ENCODE results near the gene ERBB4.

Gene ERBB4

GRCh38 chr2:211875488-211875887, 663.1 kb downstream of the ERBB4 start:
- no peaks in the 10 kb centered on the region for H3K36me3 ChIP-seq (ENCODE audit: control insufficient read depth, low read depth, low read length)
- H3K27ac ChIP-seq (ENCODE audit: low read length): no peak overlapping the region
- H3K9me3 ChIP-seq (ENCODE audit: control insufficient read depth, low read depth, low read length): no peaks in the 10 kb centered on the region
- H3K9ac ChIP-seq (ENCODE audit: low read length): no peak overlapping the region
- no peaks in the 10 kb centered on the region for H3K4me1 ChIP-seq (ENCODE audit: control insufficient read depth, low read depth, low read length)
- no peak overlapping the region for H3K4me3 ChIP-seq (ENCODE audit: low read length)
- H3K27me3 ChIP-seq (ENCODE audit: control insufficient read depth, insufficient read depth, low read length): no peaks in the 10 kb centered on the region

- Histone ChIP-seq H3K36me3 (ENCODE audit: control insufficient read depth, low read depth, low read length) (no peaks in the 10 kb centered on the region), H3K4me3 (ENCODE audit: low read length) (no peak overlapping the region), H3K9me3 (ENCODE audit: control insufficient read depth, low read depth, low read length) (no peaks in the 10 kb centered on the region), H3K27me3 (ENCODE audit: control insufficient read depth, insufficient read depth, low read length) (no peaks in the 10 kb centered on the region), H3K9ac (ENCODE audit: low read length) (no peak overlapping the region), H3K4me1 (ENCODE audit: control insufficient read depth, low read depth, low read length) (no peaks in the 10 kb centered on the region), H3K27ac (ENCODE audit: low read length) (no peak overlapping the region)
Measured at GRCh38 chr2:211868996-211869533, 669.5 kb downstream of the ERBB4 start.

- Histone ChIP-seq H3K9ac (ENCODE audit: low read length) (no peak overlapping the region), H3K36me3 (ENCODE audit: control insufficient read depth, low read depth, low read length) (no peaks in the 10 kb centered on the region), H3K27me3 (ENCODE audit: control insufficient read depth, insufficient read depth, low read length) (no peaks in the 10 kb centered on the region), H3K4me1 (ENCODE audit: control insufficient read depth, low read depth, low read length) (no peaks in the 10 kb centered on the region), H3K4me3 (ENCODE audit: low read length) (no peak overlapping the region), H3K9me3 (ENCODE audit: control insufficient read depth, low read depth, low read length) (no peaks in the 10 kb centered on the region), H3K27ac (ENCODE audit: low read length) (no peak overlapping the region)
Measured at GRCh38 chr2:211867845-211868451, 670.7 kb downstream of the ERBB4 start.

GRCh38 chr2:211864328-211864727, 674.3 kb downstream of the ERBB4 start:
- Histone ChIP-seq H3K4me1 (ENCODE audit: control insufficient read depth, low read depth, low read length) (no peaks in the 10 kb centered on the region), H3K27ac (ENCODE audit: low read length) (no peak overlapping the region), H3K9me3 (ENCODE audit: control insufficient read depth, low read depth, low read length) (no peaks in the 10 kb centered on the region), H3K27me3 (ENCODE audit: control insufficient read depth, insufficient read depth, low read length) (no peaks in the 10 kb centered on the region), H3K4me3 (ENCODE audit: low read length) (no peak overlapping the region), H3K36me3 (ENCODE audit: control insufficient read depth, low read depth, low read length) (no peaks in the 10 kb centered on the region), H3K9ac (ENCODE audit: low read length) (no peak overlapping the region)

- Histone ChIP-seq H3K9me3 (ENCODE audit: control insufficient read depth, low read depth, low read length) (no peaks in the 10 kb centered on the region), H3K9ac (ENCODE audit: low read length) (no peak overlapping the region), H3K36me3 (ENCODE audit: control insufficient read depth, low read depth, low read length) (no peaks in the 10 kb centered on the region), H3K4me3 (ENCODE audit: low read length) (no peak overlapping the region), H3K27me3 (ENCODE audit: control insufficient read depth, insufficient read depth, low read length) (no peaks in the 10 kb centered on the region), H3K4me1 (ENCODE audit: control insufficient read depth, low read depth, low read length) (no peaks in the 10 kb centered on the region), H3K27ac (ENCODE audit: low read length) (no peak overlapping the region)
Measured at GRCh38 chr2:211860224-211860623, 678.4 kb downstream of the ERBB4 start.

GRCh38 chr2:211854832-211855231, 683.8 kb downstream of the ERBB4 start:
- Histone ChIP-seq H3K9ac (ENCODE audit: low read length) (no peak overlapping the region), H3K4me1 (ENCODE audit: control insufficient read depth, low read depth, low read length) (no peaks in the 10 kb centered on the region), H3K36me3 (ENCODE audit: control insufficient read depth, low read depth, low read length) (no peaks in the 10 kb centered on the region), H3K9me3 (ENCODE audit: control insufficient read depth, low read depth, low read length) (no peaks in the 10 kb centered on the region), H3K4me3 (ENCODE audit: low read length) (no peak overlapping the region), H3K27ac (ENCODE audit: low read length) (no peak overlapping the region), H3K27me3 (ENCODE audit: control insufficient read depth, insufficient read depth, low read length) (no peaks in the 10 kb centered on the region)

GRCh38 chr2:211846714-211847113, 691.9 kb downstream of the ERBB4 start:
- H3K9ac ChIP-seq (ENCODE audit: low read length): no peak overlapping the region
- no peaks in the 10 kb centered on the region for H3K9me3 ChIP-seq (ENCODE audit: control insufficient read depth, low read depth, low read length)
- no peaks in the 10 kb centered on the region for H3K36me3 ChIP-seq (ENCODE audit: control insufficient read depth, low read depth, low read length)
- no peaks in the 10 kb centered on the region for H3K27me3 ChIP-seq (ENCODE audit: control insufficient read depth, insufficient read depth, low read length)
- H3K4me3 ChIP-seq (ENCODE audit: low read length): no peak overlapping the region
- no peaks in the 10 kb centered on the region for H3K4me1 ChIP-seq (ENCODE audit: control insufficient read depth, low read depth, low read length)
- no peak overlapping the region for H3K27ac ChIP-seq (ENCODE audit: low read length)

GRCh38 chr2:211846036-211846400, 692.6 kb downstream of the ERBB4 start:
- Histone ChIP-seq H3K9ac (ENCODE audit: low read length) (no peak overlapping the region), H3K36me3 (ENCODE audit: control insufficient read depth, low read depth, low read length) (no peaks in the 10 kb centered on the region), H3K4me1 (ENCODE audit: control insufficient read depth, low read depth, low read length) (no peaks in the 10 kb centered on the region), H3K27me3 (ENCODE audit: control insufficient read depth, insufficient read depth, low read length) (no peaks in the 10 kb centered on the region), H3K4me3 (ENCODE audit: low read length) (no peak overlapping the region), H3K9me3 (ENCODE audit: control insufficient read depth, low read depth, low read length) (no peaks in the 10 kb centered on the region), H3K27ac (ENCODE audit: low read length) (no peak overlapping the region)

- H3K36me3 ChIP-seq (ENCODE audit: control insufficient read depth, low read depth, low read length): no peaks in the 10 kb centered on the region
- no peak overlapping the region for H3K9ac ChIP-seq (ENCODE audit: low read length)
- H3K4me3 ChIP-seq (ENCODE audit: low read length): no peak overlapping the region
- no peak overlapping the region for H3K27ac ChIP-seq (ENCODE audit: low read length)
- H3K27me3 ChIP-seq (ENCODE audit: control insufficient read depth, insufficient read depth, low read length): no peaks in the 10 kb centered on the region
- H3K9me3 ChIP-seq (ENCODE audit: control insufficient read depth, low read depth, low read length): no peaks in the 10 kb centered on the region
- no peaks in the 10 kb centered on the region for H3K4me1 ChIP-seq (ENCODE audit: control insufficient read depth, low read depth, low read length)
Measured at GRCh38 chr2:211845338-211846035, 693.1 kb downstream of the ERBB4 start.

GRCh38 chr2:211837706-211838105, 700.9 kb downstream of the ERBB4 start:
- H3K27me3 ChIP-seq (ENCODE audit: control insufficient read depth, insufficient read depth, low read length): no peaks in the 10 kb centered on the region
- peaks cover 3% of the 10 kb centered on the region for H3K4me1 ChIP-seq (ENCODE audit: control insufficient read depth, low read depth, low read length)
- no peak overlapping the region for H3K9ac ChIP-seq (ENCODE audit: low read length)
- H3K36me3 ChIP-seq (ENCODE audit: control insufficient read depth, low read depth, low read length): no peaks in the 10 kb centered on the region
- H3K4me3 ChIP-seq (ENCODE audit: low read length): no peak overlapping the region
- H3K9me3 ChIP-seq (ENCODE audit: control insufficient read depth, low read depth, low read length): no peaks in the 10 kb centered on the region
- no peak overlapping the region for H3K27ac ChIP-seq (ENCODE audit: low read length)

GRCh38 chr2:211837206-211837605, 701.4 kb downstream of the ERBB4 start:
- Histone ChIP-seq H3K4me1 (ENCODE audit: control insufficient read depth, low read depth, low read length) (peaks cover 3% of the 10 kb centered on the region), H3K9ac (ENCODE audit: low read length) (no peak overlapping the region), H3K4me3 (ENCODE audit: low read length) (no peak overlapping the region), H3K27ac (ENCODE audit: low read length) (no peak overlapping the region), H3K27me3 (ENCODE audit: control insufficient read depth, insufficient read depth, low read length) (no peaks in the 10 kb centered on the region), H3K36me3 (ENCODE audit: control insufficient read depth, low read depth, low read length) (no peaks in the 10 kb centered on the region), H3K9me3 (ENCODE audit: control insufficient read depth, low read depth, low read length) (no peaks in the 10 kb centered on the region)

- H3K4me1 ChIP-seq (ENCODE audit: control insufficient read depth, low read depth, low read length): peaks cover 3% of the 10 kb centered on the region
- no peaks in the 10 kb centered on the region for H3K9me3 ChIP-seq (ENCODE audit: control insufficient read depth, low read depth, low read length)
- H3K36me3 ChIP-seq (ENCODE audit: control insufficient read depth, low read depth, low read length): no peaks in the 10 kb centered on the region
- no peak overlapping the region for H3K9ac ChIP-seq (ENCODE audit: low read length)
- no peaks in the 10 kb centered on the region for H3K27me3 ChIP-seq (ENCODE audit: control insufficient read depth, insufficient read depth, low read length)
- H3K27ac ChIP-seq (ENCODE audit: low read length): no peak overlapping the region
- H3K4me3 ChIP-seq (ENCODE audit: low read length): no peak overlapping the region
Measured at GRCh38 chr2:211836409-211836808, 702.2 kb downstream of the ERBB4 start.
